Measurements from ENCODE around the gene RFWD3. TPM values are rescaled to one million over a fixed set of nuclear protein-coding genes. Genes with fewer than 3 reads are reported as not detected.
A peak's percentile ranks its signal among the peaks of the same experiment; 100 is the strongest.

The RFWD3 gene
- total RNA-seq, 1 donor from 2014 or later, result 8.8 TPM

DNA sequence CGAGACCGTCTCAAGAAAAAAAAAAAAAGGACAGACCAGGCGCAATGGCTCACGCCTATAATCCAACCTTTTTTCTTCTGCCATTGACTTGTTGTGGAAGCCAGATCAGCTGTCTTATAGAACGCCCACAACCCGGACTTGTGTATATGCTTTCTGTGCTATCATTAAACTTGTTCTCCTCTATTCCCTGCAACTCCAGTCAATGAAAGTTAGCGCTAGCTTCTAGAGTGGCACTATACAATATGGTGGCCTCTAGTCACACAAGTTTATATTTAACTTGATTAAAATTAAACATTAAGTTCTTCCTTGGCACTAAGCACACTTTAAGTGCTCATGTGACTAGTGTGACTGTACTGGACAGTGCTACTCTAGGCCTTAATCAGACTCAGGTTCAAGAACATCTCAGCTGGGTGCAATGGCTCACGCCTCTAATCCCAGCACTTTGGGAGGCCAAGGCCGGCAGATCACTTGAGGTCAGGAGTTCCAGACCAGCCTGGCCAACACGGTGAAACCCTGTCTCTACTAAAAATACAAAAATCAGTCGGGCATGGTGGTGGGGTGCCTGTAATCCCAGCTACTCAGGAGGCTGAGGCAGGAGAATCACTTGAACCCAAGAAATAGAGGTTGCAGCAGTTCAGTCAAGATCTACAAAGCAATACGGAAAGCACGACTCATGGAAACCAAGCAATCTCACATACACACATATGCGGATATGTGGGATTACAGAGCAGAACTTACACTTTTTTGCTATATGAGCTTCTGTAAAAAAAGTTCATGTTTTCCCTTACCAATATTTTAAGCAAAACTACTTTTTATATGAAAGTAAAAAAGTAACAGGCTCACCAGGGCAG is 41.0 kb downstream of the RFWD3 start:
- ATAC-seq (peak; percentile 47), DNase-seq (ENCODE audit: low spot score) (peak; percentile 56)

DNA sequence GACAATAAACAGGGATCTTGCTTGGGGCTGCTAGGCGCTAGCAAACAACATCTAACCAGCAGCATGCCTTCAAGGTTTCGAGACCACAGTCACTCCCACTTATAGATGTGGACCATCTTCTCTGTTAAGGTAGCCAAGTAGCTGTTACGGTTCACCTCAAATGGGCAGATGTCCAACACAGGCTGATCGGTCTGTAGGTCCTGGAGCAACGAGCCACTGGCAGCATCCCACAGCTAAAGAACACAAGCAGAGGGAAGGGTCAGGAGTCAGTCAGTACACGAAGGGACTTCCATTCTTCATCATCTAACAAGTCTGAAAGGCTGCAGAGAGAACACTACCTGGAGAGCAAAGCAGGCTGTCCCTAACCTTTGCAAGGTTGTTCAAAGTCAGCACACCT is 42.8 kb downstream of the RFWD3 start:
- no peak for ATAC-seq
- no peak for DNase-seq (ENCODE audit: low spot score)

DNA sequence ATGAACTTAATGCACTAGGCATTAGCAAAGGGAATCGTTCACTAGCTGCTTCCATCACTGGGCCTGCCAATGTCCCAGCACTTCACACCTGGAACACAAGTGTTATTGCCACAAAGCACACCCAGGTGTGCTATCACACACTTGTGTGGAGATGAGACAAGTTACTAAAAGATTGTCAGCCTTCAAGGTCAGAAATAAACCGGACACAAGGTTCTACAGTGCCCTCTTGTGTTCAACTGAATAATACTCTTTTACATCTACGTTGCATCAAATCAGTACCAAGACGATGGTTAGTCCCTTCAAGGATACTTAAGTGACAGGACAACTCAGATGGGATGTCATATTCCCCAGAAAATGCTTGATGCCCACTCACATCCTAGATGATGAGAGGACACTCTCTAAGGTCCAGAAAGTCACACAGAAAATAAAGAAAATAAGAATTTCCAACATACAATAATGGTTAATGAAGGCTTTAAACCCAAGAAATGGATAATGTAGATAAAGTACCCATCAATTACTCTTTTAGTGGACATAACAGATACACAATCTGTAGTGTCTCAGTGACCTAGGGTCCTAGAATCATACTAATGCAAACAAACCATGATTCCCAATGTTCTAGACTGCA is 43.4 kb downstream of the RFWD3 start:
- DNase-seq (ENCODE audit: low spot score) (no peak), ATAC-seq (peak; percentile 45)

DNA sequence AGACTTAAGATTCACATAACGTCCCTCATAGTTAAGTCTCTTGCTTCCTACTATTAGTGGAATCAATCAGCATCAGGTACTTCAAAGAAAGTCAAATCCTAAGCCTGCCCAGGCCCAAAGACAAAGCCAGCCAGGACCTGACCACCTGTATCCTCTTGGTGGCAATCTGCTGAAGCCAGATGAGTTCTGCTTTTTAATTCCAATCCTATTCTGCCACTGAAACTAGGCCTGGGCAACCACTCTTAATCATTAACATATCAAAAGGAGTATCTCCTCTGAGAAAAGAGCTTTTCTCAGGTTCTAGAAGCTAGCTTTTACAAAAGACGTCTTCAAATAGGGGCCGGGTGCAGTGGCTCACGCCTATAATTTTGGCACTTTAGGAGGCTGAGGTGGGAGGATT is 44.7 kb downstream of the RFWD3 start:
- DNase-seq (ENCODE audit: low spot score), result no peak
- no peak for ATAC-seq

DNA sequence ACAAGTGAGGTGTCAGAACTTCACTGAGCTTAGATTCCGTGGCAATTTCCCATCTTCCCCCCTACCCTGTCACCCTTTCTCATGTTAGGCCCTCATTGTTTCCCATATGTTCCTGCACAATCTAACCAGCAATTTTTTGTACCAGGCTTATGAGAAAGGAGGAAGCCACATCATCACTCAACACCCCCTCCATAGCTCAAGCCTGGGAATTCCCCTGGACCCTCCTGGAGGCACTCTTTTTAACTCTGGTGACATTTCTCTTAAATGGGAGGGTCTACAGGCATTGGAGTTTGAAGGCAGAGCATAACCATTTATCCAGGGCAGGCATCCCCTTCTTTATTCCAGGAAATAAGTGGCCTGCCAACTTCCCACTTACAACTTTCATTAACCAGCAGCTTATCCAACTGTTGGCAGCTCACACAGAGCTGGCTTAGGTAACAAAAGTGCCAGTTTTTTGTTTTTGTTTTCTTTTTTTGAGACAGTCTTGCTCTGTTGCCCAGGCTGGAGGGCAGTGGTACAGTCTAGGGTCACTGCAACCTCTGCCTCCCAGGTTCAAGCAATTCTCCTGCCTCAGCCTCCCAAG is 49.4 kb downstream of the RFWD3 start:
- DNase-seq (ENCODE audit: low spot score) (no peak), ATAC-seq (peak; percentile 31)

DNA sequence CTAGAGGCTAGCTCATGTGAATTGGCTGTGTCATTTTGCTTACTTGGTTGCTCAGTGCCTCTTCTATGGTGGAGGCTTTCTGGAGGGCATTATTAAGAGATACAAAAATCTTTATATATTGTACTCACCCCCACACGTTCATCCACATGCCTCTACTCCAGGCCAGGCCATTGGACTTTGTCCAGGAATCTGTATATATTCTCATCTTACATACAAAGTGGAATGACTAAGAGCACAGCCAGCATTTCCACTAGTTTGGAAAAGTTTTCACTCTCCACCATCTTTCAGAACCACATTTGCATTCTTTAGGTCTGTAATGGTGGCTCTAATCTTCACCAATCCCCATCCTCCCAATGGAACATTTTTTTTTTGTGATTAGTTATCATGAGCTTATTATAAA is 55.0 kb downstream of the RFWD3 start:
- no peak for ATAC-seq

DNA sequence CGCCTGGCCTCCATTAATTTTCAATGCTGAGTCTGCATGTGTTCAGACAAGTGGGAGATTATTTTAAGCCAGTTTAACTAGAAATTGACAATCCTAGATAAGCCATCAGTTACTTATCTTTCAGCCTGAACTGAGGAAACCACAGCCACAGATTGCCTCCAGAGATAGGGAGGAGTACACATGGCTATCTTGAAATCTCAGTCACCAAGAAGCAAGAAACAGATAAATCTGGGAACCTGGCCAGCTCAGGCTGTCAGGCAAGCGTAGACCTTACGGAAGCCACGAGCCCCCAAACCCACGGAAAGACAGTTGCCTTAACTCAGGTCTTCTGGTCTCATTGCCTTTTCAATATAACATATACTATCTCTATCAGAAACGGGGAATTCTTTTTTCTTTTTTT is 57.7 kb downstream of the RFWD3 start:
- no peak for DNase-seq (ENCODE audit: low spot score)
- no peak for ATAC-seq

More for the DNA sequence above, 55.0 kb downstream of the RFWD3 start:
- no peak for DNase-seq (ENCODE audit: low spot score)

DNA sequence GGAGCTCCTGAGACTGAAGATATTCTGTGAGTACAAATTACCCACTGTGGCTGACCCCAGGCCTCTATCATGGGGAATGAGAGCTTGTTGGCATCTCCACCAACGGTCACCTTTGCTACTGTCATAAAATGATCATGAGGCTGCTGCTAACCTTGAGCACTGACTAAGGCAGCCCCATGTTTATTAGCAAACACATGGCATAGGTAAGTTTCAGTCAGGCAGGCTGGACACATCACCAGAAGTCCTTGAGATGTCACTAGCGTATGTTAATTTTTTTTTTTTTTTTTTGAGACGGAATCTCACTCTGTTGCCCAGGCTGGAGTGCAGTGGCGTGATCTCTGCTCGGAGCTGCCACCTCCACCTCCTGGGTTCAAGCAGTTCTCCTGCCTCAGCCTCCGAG is 58.3 kb downstream of the RFWD3 start:
- no peak for ATAC-seq
- no peak for DNase-seq (ENCODE audit: low spot score)

DNA sequence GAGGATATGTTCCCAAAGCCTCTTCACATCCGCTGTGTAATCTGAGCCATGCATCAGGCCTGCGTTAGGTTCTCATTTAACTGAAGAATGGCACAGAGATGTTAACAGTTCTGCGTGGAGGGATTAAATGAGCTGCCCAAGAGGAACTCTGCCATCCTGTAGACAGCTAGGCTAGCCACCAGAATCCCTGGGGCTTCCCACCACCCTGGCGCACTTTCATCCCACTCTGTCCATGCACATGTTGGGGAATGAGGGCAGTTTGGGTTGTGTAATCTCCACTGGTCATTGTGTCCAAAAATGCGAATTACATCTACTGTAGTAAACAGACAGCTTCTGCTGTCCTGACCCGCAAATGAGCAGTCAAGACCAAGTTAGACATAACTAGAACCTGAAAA is 58.7 kb downstream of the RFWD3 start:
- no peak for ATAC-seq
- DNase-seq (ENCODE audit: low spot score), result no peak

DNA sequence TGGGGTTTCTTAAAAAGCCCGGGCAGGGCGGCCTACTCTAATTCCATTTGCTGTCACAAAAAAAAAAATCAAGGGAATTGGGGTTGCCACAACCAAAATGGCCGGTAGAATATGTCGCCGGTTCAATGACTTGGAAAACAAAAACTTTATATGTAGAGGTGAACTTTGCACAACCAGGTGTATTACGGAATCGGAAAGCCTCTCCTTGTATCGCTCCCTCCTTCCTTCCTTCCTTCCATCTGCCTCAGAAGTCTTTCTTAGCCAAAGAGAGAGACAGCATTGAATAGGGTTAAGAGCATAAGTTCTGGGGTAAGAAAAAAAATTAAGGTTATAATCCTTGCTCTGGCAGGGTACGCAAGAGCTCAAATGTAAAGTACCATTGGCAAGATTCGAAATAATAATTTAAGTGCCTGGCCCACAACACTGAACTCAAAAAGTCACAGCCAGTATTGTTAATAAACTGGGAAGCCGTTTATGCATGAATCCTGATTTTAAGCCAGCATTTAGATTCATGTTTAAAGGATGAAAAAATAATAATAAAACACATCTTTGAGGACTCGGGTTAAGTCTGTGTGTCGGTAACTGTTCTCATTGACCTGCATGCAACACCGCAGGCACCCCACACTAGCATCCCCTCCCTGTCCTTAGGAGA is 59.2 kb downstream of the RFWD3 start:
- ATAC-seq (peak; percentile 27), DNase-seq (ENCODE audit: low spot score) (no peak)

DNA sequence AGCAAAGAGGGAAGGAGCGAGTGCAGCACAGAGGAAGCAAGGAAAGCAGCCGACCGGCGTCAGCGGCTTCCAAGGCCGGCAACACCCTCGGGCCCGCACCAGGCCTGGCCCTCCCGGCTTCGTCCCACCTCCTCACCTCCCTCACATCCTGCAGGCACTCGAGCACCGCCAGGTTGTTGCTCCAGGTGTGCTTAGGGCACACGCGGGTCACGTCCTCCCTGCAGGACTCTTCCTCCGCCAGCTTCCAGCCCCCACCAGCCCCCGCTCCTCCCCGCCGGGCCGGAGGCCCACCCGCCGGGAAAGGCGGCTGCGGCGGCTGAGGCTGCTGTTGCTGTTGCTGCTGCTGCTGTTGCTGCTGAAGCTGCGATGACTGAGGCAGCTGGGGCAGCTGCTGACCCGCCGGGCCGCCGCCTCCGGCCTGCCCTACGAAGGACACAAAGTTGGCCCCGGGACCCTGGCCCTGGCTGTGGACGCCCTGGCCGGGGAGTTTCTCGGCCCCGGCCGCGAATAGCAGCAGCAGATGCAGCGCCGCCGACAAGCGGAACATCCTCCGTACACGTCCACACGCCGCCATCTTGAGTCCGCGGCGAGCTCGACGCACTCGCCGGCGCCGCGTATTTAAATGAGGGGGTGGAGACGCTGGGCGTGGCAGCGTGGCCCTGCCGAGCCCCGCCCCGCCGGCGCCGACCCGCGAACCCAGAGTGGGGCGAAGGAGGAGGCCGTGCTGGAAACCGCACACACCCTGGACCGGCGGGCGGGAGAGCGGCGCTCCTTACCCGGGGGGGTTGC is 60.0 kb downstream of the RFWD3 start, which contains the start of gene GLG1:
GLG1 (minus strand) TSS at position 594 of the 789 bp plus-strand sequence; CDS start at position 574, 20 bp downstream.
- peak; percentile 97 for ATAC-seq
- peak; percentile 92 for DNase-seq (ENCODE audit: low spot score)

DNA sequence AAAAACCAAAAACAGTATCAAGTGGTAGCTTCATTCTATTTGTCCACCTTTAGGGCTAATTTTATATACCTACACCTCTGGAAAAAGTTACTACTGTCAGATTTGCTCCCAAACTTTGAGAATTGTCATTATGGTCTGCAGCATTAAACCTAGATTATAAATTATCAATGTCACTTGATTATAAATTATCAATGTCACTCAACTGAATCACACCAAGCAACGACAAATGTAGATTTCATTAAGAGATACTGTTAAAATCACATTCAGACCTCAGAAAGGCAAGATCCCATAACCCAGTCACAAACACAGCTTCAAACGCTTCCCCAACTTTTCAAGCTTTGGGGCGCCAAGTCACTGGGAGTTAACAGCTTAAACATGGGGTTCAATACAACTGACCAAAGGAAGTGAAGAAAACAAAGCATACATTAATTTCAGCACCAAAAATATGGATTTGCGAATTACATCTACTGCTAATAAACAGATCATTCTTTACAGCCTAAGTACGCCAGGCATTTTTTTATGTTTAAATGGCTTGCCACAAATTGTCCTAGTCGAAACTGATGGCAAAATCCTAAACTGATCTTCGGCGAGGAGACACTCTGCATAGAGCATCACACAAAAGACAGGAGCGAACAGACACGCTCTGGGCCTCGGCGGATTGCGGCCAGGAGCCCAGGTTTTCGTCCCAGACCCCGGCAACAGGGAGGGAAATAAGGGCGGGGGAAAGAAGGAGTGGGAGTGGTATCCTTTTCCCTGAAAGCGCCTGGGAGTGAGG is 60.7 kb downstream of the RFWD3 start:
- ATAC-seq, result peak; percentile 14
- no peak for DNase-seq (ENCODE audit: low spot score)

DNA sequence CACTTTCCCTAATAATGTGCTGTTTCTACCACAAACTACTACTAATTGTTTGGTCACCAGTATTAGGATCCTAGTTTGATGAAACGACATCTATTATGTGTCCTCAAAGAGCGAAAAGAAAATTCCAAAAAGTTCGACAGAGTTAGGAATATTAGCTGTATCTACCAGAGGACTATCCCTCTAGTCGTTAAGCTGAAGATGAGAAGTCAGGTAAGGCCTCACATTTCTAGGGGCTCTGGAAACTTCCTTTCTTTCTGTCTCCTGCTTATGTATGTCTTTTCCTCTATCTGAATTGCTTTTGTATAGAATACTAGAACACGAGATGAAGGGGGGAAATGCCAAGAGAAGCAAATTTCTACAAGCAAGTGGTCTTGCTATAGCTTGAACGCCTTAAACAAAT is 61.3 kb downstream of the RFWD3 start:
- no peak for DNase-seq (ENCODE audit: low spot score)
- ATAC-seq, result no peak

DNA sequence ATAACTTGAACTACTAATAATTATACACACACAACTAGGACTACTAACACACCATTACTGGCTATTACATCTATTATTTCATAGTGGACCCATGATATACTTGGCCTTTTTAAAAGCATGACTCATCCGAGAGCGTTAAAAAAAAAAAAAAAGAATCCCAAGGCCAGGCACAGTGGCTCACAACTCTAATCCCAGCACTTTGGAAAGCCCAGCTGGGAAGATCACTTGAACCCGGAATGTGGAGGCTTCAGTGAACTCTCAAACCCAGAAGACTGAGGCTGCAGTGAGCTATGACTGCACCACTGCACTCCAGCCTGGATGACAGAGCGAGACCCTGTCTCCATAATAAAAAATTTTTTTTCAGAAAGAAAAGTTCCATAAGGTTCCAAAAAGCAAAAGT is 62.8 kb downstream of the RFWD3 start:
- ATAC-seq (no peak), DNase-seq (ENCODE audit: low spot score) (no peak)

DNA sequence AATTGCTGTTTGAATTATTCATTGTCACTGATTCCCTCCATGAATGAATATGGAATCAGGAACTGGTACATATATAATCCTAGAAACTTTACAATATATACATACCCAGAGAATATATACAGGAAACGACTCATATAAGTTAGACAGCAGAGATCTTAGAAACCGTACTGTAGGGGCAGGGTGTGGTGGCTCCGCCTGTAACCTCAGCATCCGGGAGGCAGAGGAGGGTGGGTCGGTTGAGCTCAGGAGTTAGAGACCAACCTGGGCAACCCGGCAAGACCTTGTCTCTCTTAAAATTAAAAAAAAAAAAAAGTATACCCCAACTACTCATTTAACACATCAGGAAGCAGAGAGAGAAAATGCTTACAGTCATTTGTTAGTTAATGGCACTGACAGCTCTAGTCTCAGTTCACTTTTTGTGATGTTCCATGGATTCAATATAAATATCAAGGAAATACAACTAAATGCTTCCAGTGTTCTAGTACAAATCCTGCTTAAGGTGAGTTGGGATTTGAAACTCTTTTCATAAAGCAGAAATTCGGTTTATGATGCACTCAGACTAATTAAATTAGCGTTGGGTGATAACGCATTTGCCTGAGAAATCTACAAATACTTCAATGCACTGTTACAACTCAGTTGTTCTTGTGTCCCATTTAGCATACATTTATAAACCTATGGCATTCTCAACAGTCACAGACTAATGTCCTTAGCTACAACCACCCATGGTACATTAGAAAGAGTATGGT is 65.4 kb downstream of the RFWD3 start:
- ATAC-seq (no peak), DNase-seq (ENCODE audit: low spot score) (no peak)

DNA sequence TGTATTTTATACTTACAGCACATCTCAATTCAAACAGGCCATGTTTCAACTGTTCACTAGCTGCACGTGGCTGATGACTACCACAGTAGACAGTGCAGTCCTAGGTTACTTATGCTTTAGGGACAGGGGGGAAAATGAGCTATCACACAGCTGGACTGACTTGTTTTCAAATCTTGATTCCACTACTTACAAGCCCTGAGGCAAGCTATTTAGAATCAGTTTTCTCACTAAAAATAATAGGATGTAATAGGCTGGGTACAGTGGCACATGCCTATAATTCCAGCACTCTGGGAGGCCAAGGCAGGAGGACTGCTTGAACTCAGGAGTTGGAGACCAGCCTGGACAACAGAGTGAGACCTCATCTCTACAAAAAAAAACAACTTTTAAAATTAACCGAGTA is 70.1 kb downstream of the RFWD3 start:
- ATAC-seq (no peak), DNase-seq (ENCODE audit: low spot score) (no peak)

DNA sequence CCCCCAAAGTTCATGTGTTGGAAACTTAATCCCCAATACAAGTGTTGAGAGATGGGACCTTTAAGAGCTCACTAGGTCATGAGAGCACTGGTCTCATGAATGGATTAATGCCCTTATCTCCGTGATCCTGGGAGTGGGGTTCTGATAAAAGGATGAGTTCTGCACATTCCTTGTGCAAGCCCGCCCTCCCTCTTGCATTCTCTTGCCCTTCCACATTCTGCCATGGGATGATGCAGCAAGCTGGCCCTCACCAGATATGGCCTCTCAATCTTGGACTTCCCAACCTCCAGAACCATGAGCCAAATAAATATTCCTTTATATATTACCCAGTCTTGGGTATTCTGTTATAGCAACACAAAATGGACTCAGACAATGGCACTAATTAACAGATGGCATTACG is 73.8 kb downstream of the RFWD3 start:
- ATAC-seq, result no peak
- no peak for DNase-seq (ENCODE audit: low spot score)

DNA sequence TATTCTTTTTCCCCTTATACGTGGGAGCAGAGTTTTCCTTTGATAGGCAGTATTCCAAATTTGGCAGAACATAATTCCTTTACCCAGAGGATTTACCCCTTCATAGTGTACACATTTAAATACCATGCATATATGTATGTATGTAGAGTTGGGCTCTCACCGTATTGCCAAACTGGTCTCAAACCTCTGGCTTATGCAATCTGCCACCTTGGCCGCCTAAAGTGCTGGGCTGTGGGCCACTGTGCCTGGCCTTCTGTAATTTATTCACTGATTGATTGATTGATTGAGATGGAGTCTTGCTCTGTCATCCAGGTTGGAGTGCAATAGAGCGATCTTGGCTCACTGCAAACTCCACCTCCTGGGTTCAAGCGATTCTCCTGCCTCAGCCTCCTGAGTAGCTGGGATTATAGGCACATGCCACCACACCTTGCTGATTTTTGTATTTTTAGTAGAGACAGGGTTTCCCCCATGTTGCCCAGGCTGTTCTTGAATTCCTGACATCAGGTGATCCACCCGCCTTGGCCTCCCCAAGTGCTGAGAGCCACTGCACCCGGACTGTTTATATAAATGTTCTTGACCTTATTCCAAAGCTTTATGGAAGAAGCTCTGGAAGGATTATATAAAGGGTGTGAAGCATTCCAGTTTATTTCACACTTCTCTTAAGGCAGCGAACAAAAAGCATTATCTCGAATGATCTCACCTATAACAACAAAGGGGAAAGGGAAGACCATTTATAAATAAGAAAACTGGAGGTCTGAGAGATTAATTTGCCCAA is 74.6 kb downstream of the RFWD3 start:
- ATAC-seq (peak; percentile 79), DNase-seq (ENCODE audit: low spot score) (peak; percentile 61)
